GM20000 (cell line): Measurements from ENCODE around the gene BRMS1.
A peak's percentile ranks its signal among the peaks of the same experiment; 100 is the strongest.

ENCODE experiments used
- DNase-seq: peaks from one replicate; pipeline ENCODE4 v3.0.0; 2012; ENCODE audit warnings: low spot score
- TF ChIP-seq, protein P1 (sequence below): IDR thresholded peaks from 2 replicates; pipeline ENCODE4 v1.5.1; 2012; ENCODE audit warnings: mild to moderate bottlenecking, control low read depth; ENCODE audit errors: extremely low read depth, missing control alignments

BRMS1 gene

DNA sequence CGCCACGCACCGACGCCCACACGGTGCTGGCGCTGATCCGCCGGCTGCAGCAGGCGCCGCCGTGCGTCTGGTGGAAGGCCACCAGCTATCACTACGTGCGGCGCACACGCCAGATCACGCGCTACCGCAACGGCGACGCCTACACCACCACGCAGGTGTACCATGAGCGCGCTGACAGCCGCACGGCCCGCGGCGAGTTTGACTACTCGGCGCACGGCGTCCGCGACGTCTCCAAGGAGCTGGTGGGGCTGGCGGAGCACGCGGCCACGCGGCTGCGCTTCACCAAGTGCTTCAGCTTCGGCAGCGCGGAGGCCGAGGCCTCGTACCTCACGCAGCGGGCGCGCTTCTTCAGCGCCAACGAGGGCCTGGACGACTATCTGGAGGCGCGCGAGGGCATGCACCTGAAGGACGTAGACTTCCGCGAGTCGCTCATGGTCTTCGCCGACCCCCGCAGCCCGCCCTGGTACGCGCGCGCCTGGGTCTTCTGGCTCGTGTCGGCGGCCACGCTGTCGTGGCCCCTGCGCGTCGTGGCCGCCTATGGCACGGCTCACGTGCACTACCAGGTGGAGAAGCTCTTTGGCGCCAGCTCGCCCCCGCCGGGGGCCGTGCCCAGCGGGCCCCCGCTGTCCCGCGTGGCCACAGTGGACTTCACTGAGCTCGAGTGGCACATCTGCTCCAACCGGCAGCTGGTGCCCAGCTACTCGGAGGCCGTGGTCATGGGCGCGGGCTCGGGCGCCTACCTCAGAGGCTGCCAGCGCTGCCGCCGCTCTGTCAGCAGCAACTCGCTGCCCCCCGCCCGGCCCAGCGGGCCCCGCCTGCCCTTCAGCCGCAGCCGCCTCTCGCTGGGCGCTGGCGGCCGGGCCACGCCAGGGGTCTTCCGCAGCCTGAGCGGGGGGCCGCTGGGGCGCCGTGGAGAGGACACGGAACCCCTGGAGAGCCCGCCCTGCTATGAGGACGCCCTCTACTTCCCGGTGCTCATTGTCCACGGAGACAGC lies 50.0 kb downstream of the BRMS1 start:
- TF ChIP-seq, protein P1, sequence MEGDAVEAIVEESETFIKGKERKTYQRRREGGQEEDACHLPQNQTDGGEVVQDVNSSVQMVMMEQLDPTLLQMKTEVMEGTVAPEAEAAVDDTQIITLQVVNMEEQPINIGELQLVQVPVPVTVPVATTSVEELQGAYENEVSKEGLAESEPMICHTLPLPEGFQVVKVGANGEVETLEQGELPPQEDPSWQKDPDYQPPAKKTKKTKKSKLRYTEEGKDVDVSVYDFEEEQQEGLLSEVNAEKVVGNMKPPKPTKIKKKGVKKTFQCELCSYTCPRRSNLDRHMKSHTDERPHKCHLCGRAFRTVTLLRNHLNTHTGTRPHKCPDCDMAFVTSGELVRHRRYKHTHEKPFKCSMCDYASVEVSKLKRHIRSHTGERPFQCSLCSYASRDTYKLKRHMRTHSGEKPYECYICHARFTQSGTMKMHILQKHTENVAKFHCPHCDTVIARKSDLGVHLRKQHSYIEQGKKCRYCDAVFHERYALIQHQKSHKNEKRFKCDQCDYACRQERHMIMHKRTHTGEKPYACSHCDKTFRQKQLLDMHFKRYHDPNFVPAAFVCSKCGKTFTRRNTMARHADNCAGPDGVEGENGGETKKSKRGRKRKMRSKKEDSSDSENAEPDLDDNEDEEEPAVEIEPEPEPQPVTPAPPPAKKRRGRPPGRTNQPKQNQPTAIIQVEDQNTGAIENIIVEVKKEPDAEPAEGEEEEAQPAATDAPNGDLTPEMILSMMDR, result no peak
- DNase-seq, result peak; percentile 25

DNA sequence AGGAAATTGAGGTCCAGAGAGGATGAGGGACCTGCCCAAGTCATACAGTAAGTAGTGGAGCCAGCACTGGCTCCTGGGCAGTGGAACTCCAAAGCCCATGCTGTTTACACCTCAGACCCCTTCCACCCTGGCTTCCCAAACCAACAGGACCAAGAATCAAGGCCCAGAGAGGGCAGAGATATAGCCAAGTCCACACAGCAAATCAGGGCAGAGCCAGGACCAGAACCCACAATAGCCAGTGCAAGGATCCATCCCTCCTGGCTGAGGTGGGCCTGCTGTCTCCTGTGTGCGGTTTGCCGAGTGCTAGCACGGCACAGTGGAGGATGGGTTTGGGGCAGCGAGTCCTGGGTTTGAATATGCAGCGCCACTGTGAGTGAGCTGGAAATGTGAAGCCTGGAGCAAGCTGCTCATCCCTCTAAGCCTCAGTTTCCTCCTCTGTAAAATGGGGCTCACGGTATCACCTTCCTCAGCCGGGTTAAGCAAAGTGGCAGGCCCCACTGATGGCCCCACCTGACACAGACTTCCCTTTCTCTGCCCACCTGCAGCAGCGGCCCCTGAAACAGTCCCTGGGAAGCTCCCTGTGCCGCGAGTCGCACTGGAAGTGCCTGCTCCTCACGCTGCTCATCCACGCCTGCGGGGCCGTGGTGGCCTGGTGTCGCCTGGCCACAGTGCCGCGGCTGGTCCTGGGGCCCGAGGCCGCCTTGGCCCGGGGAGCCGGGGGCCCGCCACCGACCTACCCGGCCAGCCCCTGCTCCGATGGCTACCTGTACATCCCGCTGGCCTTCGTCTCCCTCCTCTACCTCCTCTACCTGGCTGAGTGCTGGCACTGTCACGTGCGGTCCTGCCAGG lies 50.9 kb downstream of the BRMS1 start:
- TF ChIP-seq, protein P1, result no peak
- DNase-seq, result peak; percentile 19

DNA sequence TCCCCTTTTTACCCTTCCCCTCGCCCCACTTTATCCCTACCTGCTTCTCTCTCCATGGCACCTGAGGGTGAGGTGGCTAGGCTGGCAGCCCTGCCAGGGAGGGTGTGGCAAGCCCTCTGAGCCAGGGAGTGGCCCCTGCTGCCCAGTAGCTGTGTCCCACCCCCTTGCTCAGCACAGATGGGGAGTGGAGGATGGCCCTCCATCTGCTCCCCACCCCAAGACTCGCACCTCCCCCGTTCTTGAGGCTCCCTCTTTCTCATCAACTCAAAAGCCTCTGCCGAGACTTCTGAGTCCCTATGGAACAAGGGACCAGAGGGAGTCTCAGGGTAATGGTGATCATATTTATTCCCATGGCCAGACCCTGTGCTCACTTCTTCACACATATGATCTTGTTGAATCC lies 51.6 kb downstream of the BRMS1 start:
- TF ChIP-seq, protein P1, result no peak
- no peak for DNase-seq

DNA sequence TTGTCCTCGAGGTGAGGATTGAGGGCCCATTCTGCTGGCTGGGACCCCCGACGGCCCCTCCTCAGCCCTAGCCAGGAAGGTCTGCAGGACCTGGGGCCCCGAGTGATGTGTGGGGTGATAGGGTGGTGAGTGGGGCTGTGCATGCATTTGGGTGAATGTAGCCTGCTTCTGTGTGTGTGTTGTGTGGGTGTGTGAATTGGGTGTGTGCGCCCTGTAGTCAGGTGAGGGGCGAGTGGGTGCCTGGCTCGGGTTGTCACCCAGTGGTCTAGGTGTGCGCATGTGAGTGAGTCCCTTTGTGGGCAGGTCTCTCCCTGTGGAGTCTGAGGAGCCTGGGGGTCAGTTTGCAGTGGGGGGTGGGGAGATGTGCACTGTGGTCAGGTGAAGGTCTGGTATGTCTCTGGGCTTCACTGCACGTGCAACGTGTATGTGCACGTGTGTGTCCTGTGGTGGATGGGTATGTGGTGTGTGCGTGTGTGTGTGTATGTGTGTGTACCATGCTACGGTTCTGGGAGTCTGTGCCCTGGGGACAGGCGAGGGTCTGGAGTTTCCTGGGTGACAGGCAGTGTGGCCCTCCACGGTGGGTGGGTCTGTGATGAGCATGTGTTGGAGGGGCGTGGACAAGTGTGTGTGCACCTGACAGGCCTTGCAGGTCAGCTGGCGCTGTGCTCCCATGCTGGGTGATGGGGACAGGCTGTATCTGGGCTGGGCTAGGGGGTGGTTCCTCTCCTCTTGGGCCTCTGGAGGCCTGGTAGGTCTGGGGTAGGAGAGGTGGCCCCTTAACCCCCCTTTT lies 52.2 kb downstream of the BRMS1 start:
- no peak for DNase-seq
- TF ChIP-seq, protein P1, result no peak

DNA sequence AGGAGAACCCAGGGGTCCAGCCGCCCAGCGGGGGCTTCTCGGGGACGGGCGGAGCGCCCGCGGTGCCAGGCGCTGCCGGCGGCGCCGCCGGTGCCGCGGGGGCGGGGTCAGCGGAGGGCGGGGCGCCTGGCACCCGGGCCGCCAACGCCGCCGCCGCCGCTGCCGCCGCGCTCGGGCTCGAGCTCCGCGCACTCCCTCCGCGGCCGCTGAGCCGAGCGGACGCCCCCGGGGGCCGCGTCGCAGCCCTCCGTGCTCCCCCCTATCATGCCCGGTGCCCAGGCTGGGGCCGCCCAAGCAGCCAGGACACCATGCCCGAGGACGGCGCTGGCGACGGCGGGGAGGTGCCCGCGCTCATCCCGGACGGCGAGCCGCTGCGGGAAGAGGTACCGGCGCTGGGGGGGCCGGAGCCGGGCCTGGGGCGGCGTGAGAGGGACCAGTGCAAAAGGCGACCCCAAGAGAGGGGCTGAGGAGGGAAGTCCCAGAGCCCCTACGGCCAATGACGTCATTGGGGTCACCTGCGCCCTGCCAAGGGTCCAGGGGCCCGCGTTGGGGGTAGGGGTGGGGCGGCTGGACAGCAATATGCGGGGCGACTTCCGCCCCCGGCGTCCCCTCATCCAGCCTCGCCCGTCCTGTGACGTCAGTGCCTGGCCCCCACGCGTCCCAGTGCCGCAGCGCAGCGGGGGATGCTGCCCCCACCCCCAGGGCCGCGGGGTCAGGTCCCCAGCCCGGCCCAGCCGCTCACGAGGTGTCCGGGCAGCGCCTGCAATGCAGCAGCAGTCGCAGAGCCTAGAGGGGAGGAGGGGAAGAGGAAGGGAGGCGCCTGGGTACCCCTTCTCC lies 53.0 kb downstream of the BRMS1 start, which contains the start of gene TMEM151A:
Gene TMEM151A, plus strand, starts transcription at position 189 of the 837 bp plus-strand sequence. Its CDS starts 120 bp downstream, at position 309.
- TF ChIP-seq, protein P1, result no peak
- DNase-seq, result no peak

DNA sequence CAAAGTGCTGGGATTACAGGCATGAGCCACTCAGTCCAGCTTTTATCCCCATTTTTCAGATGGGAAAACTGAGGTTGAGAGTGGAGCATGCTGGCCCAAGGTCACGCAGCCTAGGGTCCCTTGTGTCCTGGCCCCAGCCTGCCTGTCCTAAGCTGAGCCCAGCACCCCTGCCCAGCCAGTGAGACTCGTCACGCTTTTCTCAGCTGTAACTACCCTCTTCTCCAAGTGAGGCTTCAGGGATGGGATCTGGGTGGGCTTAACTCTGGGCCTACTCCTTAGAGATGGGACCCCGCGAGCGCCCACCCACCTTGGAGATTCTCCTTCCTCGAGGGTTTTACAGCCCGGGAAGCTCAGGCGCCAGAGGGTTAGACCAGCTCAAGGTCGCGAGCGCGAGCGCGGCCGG lies 53.6 kb downstream of the BRMS1 start:
- no peak for DNase-seq
- TF ChIP-seq, protein P1, result no peak
